ENCODE data around the gene EFCAB14.

The EFCAB14 gene

GRCh38 chr1:46645815-46646214 lies 73.1 kb downstream of the EFCAB14 start:
- H3K4me3 ChIP-seq (ENCODE audit: low read length), result no peak overlapping the region
- DNase-seq (ENCODE audit: low read depth), result no peak
- TF ChIP-seq CTCF (conservative IDR thresholded peaks at IDR 0.05; ENCODE audit: low read length), result no peak

DNA sequence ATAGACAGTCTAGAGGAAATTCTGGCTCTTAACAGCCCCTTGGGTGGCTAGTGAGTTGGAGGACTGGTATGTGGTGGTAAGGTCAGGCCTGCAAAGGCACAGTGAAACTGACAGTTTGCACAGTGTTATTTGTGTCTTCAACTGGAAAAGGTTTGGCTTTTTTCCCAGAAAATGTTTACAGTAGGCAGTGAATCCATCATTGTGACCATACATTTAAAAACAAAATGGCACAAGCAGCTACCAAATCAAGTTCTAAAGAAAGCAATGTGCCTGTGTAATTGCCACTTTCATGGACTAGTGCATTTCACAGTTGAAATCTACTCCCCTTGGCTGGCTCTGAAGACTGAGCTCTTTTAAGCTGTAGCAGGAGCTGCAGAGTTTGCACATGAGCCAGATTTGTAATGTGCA lies 75.5 kb downstream of the EFCAB14 start:
- DNase-seq (ENCODE audit: low read depth), result peak; percentile 91
- no peak for TF ChIP-seq CTCF (conservative IDR thresholded peaks at IDR 0.05; ENCODE audit: low read length)
- no peak overlapping the region for H3K4me3 ChIP-seq (ENCODE audit: low read length)

GRCh38 chr1:46642115-46642680 lies 76.7 kb downstream of the EFCAB14 start:
- no peak overlapping the region for H3K4me3 ChIP-seq (ENCODE audit: low read length)
- DNase-seq (ENCODE audit: low read depth), result no peak
- TF ChIP-seq CTCF (conservative IDR thresholded peaks at IDR 0.05; ENCODE audit: low read length), result no peak

DNA sequence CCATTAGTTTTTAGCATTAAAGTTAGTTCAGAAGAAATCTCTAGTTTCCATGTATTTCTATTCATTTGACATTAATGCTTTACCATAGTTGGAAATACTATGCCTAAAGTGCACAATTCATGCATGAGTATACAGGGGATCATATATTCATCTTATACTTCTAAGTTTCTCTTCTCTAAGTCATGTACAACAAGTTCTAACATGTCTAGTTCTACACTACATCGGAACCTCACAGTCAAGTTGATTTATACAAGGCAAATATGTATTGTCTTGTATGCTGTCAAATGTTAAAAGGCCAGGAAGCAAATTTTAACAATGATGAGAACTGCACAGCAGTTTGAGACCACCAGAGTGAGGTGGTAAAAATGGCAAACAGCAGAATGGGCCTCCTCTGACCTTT lies 79.4 kb downstream of the EFCAB14 start:
- H3K4me3 ChIP-seq (ENCODE audit: low read length), result no peak overlapping the region
- no peak for TF ChIP-seq CTCF (conservative IDR thresholded peaks at IDR 0.05; ENCODE audit: low read length)
- DNase-seq (ENCODE audit: low read depth), result no peak

- DNase-seq (ENCODE audit: low read depth), result no peak
- H3K4me3 ChIP-seq (ENCODE audit: low read length), result no peak overlapping the region
- no peak for TF ChIP-seq CTCF (conservative IDR thresholded peaks at IDR 0.05; ENCODE audit: low read length)
These were observed 80.0 kb downstream of the EFCAB14 start for GRCh38 chr1:46638921-46639320.

GRCh38 chr1:46637444-46638083 lies 81.3 kb downstream of the EFCAB14 start:
- no peak for TF ChIP-seq CTCF (conservative IDR thresholded peaks at IDR 0.05; ENCODE audit: low read length)
- H3K4me3 ChIP-seq (ENCODE audit: low read length), result no peak overlapping the region
- no peak for DNase-seq (ENCODE audit: low read depth)

- DNase-seq (ENCODE audit: low read depth), result no peak
- no peak overlapping the region for H3K4me3 ChIP-seq (ENCODE audit: low read length)
- TF ChIP-seq CTCF (conservative IDR thresholded peaks at IDR 0.05; ENCODE audit: low read length), result no peak
These were observed 83.7 kb downstream of the EFCAB14 start for GRCh38 chr1:46635205-46635604.

Measured in AG10803 (cell line).